ENCODE results near the gene P3H1. TPM values are rescaled to one million over a fixed set of nuclear protein-coding genes. Genes with fewer than 3 reads are reported as not detected.

The P3H1 gene
- total and polyA plus RNA-seq, 2 donors (not counting 1 experiment from before 2014, with no cell fraction given) = 42.2 to 51.3 TPM

DNA sequence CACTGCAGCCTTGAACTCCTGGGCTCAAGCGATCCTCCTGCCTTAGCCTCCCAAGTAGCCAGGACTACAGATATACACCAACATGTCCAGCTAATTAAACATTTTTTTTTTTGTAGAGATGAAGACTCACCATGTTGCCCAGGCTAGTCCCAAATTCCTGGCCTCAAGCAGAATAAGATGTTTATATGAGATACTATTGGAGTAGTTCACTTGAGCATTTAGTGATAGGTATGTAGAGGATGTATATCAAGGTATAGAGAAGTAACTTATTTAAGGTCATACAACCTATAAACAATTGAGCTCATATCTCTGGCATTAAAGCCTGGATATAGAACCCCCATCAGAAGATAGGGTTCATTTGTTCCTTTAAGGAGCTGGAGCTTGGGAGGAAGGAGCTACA is 13.3 kb upstream of the P3H1 start:
- Histone ChIP-seq H3K4me2 (replicated peaks; ENCODE audit: low read depth, low read length, poor library complexity, severe bottlenecking) (no peak overlapping the region), H3K4me1 (ENCODE audit: control insufficient read depth in 2 of 2, insufficient read depth in 2 of 2, low read length in 2 of 2) (peaks cover 6 to 7% of the 10 kb centered on the region in 2 donors), H2AFZ (ENCODE audit: insufficient read depth, low read depth, low read length, poor library complexity, severe bottlenecking) (no peak overlapping the region), H3K79me2 (ENCODE audit: control insufficient read depth, insufficient read depth, low read length) (peaks cover 3% of the 10 kb centered on the region), H3K9me3 (ENCODE audit: control extremely low read depth in 1 of 3, control insufficient read depth in 2 of 3, insufficient read depth in 1 of 3, low read length in 2 of 3) (no peaks in the 10 kb centered on the region), H3K36me3 (replicated peaks in 1 of 2; ENCODE audit: control extremely low read depth in 1 of 2, control insufficient read depth in 1 of 2, extremely low read depth in 1 of 2, insufficient read depth in 2 of 2, low read length in 1 of 2) (peaks cover 15 to 41% of the 10 kb centered on the region in 2 experiments), H3K27ac (ENCODE audit: low read length in 2 of 2) (no peak overlapping the region), H3K27me3 (replicated peaks in 1 of 4; ENCODE audit: control extremely low read depth in 1 of 4, control insufficient read depth in 3 of 4, insufficient read depth in 4 of 4, low read length in 3 of 4) (no peaks in the 10 kb centered on the region), H4K20me1 (ENCODE audit: control insufficient read depth, insufficient read depth, low read length, poor library complexity, severe bottlenecking) (no peaks in the 10 kb centered on the region), H3K9ac (ENCODE audit: low read length) (no peak overlapping the region), H3K4me3 (ENCODE audit: control extremely low read depth in 1 of 5, extremely low read depth in 1 of 5, insufficient read depth in 1 of 5, low read depth in 2 of 5, low read length in 4 of 5) (no peak overlapping the region)
- no peaks in the 10 kb centered on the region for H3K27me3 Mint-ChIP-seq
- ATAC-seq (ENCODE audit: low read depth) (no peak), DNase-seq (no peak)
- no CpG with 5 or more reads among the region's 1 CpG for WGBS (ENCODE audit: insufficient coverage)
- ChIA-PET CTCF (interaction anchor here (0.9 to 4.6 kb wide), 5 partner anchors 12 to 293 kb away, joined by 3 to 93 read pairs (median 6); partner anchors contain the start of gene C1orf50), POLR2A (no interaction called here)
- H3K4me3 Mint-ChIP-seq = no peak overlapping the region
- no peak overlapping the region for H3K27ac Mint-ChIP-seq
- intact Hi-C loops (cut with micrococcal nuclease) = no loop called here
- TF ChIP-seq EZH2 (IDR thresholded peaks at IDR 0.05; ENCODE audit: borderline replicate concordance, insufficient read depth, low read depth, low read length, poor library complexity, severe bottlenecking) = no peak
- TF ChIP-seq, protein P1, sequence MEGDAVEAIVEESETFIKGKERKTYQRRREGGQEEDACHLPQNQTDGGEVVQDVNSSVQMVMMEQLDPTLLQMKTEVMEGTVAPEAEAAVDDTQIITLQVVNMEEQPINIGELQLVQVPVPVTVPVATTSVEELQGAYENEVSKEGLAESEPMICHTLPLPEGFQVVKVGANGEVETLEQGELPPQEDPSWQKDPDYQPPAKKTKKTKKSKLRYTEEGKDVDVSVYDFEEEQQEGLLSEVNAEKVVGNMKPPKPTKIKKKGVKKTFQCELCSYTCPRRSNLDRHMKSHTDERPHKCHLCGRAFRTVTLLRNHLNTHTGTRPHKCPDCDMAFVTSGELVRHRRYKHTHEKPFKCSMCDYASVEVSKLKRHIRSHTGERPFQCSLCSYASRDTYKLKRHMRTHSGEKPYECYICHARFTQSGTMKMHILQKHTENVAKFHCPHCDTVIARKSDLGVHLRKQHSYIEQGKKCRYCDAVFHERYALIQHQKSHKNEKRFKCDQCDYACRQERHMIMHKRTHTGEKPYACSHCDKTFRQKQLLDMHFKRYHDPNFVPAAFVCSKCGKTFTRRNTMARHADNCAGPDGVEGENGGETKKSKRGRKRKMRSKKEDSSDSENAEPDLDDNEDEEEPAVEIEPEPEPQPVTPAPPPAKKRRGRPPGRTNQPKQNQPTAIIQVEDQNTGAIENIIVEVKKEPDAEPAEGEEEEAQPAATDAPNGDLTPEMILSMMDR (IDR thresholded peaks at IDR 0.05) = no peak
- no peaks in the 10 kb centered on the region for H3K9me3 Mint-ChIP-seq (ENCODE audit: insufficient read depth)
- H3K4me1 Mint-ChIP-seq = peaks cover 5% of the 10 kb centered on the region

- intact Hi-C loops (cut with micrococcal nuclease) = loop anchor here (2.0 kb wide), 1 partner anchor 133 kb away; no protein-coding TSS in a partner anchor
- no peaks in the 10 kb centered on the region for H3K9me3 Mint-ChIP-seq (ENCODE audit: insufficient read depth)
- H3K9ac ChIP-seq (ENCODE audit: low read length) = no peak overlapping the region
- no peaks in the 10 kb centered on the region for H3K27me3 ChIP-seq (replicated peaks in 1 of 4; ENCODE audit: control extremely low read depth in 1 of 4, control insufficient read depth in 3 of 4, insufficient read depth in 4 of 4, low read length in 3 of 4)
- DNase-seq (no peak), ATAC-seq (ENCODE audit: low read depth) (no peak)
- peaks cover 2% of the 10 kb centered on the region for H3K79me2 ChIP-seq (ENCODE audit: control insufficient read depth, insufficient read depth, low read length)
- peaks cover under 1% of the 10 kb centered on the region for H4K20me1 ChIP-seq (ENCODE audit: control insufficient read depth, insufficient read depth, low read length, poor library complexity, severe bottlenecking)
- H3K4me3 Mint-ChIP-seq = no peak overlapping the region
- H3K4me1 Mint-ChIP-seq = peaks cover 5% of the 10 kb centered on the region
- no peak overlapping the region for H3K4me2 ChIP-seq (replicated peaks; ENCODE audit: low read depth, low read length, poor library complexity, severe bottlenecking)
- H3K36me3 ChIP-seq (replicated peaks in 1 of 2; ENCODE audit: control extremely low read depth in 1 of 2, control insufficient read depth in 1 of 2, extremely low read depth in 1 of 2, insufficient read depth in 2 of 2, low read length in 1 of 2) = peaks cover 18 to 45% of the 10 kb centered on the region in 2 experiments
- WGBS (ENCODE audit: insufficient coverage) = no CpG with 5 or more reads among the region's 2 CpGs
- no peak for TF ChIP-seq EZH2 (IDR thresholded peaks at IDR 0.05; ENCODE audit: borderline replicate concordance, insufficient read depth, low read depth, low read length, poor library complexity, severe bottlenecking)
- TF ChIP-seq, protein P1 (IDR thresholded peaks at IDR 0.05) = no peak
- no peak overlapping the region for H3K4me3 ChIP-seq (ENCODE audit: control extremely low read depth in 1 of 5, extremely low read depth in 1 of 5, insufficient read depth in 1 of 5, low read depth in 2 of 5, low read length in 4 of 5)
- no peaks in the 10 kb centered on the region for H3K9me3 ChIP-seq (ENCODE audit: control extremely low read depth in 1 of 3, control insufficient read depth in 2 of 3, insufficient read depth in 1 of 3, low read length in 2 of 3)
- H3K4me1 ChIP-seq (ENCODE audit: control insufficient read depth in 2 of 2, insufficient read depth in 2 of 2, low read length in 2 of 2) = peaks cover 1 to 2% of the 10 kb centered on the region in 2 donors
- no peak overlapping the region for H3K27ac ChIP-seq (ENCODE audit: low read length in 2 of 2)
- H3K27me3 Mint-ChIP-seq = no peaks in the 10 kb centered on the region
- H2AFZ ChIP-seq (ENCODE audit: insufficient read depth, low read depth, low read length, poor library complexity, severe bottlenecking) = no peak overlapping the region
- peak overlapping the region; percentile 59 for H3K27ac Mint-ChIP-seq
- ChIA-PET CTCF (interaction anchor here (0.9 to 4.6 kb wide), 5 partner anchors 11 to 293 kb away, joined by 3 to 93 read pairs (median 6); partner anchors contain the start of gene C1orf50), POLR2A (no interaction called here)
These were observed 12.9 kb upstream of the P3H1 start for GRCh38 chr1:42779725-42780124.

Data from B cell (primary cell).